ENCODE results near the gene FBXO42. TPM values are rescaled to one million over a fixed set of nuclear protein-coding genes. Genes with fewer than 3 reads are reported as not detected.
"Not testable (repeated sequence)": the region's sequence is repeated elsewhere in the genome, so short reads cannot be mapped to it uniquely, and the experiment has no call there.

Gene FBXO42
- total RNA-seq, 2 experiments from 2014 or later: 14.3 to 18.1 TPM

DNA sequence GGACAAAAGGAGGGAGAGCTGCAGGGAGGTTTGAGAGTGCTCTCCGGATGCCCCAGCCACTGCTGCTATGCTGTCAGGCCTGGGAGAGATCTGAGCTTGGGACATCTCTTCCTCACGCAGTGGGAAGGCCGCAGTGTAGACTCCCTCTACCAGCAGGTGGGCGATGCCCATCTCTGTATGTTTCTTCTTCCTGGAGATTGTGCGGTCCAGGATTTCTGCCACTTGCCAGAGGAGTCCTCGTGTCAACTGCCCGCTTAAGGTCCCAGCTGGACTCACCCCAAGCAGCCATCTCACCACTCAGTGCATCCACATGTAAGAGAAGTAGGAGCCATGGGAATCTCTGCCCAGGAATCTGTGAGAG, 126.2 kb downstream of the FBXO42 start:
- DNase-seq (no peak), ATAC-seq (no peak)
- H3K4me3 Mint-ChIP-seq: no peak overlapping the region
- H3K4me1 Mint-ChIP-seq: peaks cover 6% of the 10 kb centered on the region
- peaks cover 30% of the 10 kb centered on the region for H3K27me3 Mint-ChIP-seq
- H3K27ac Mint-ChIP-seq: no peak overlapping the region
- ChIA-PET CTCF (no interaction called here), POLR2A (interaction anchor here (0.7 kb wide), 1 partner anchor 9 kb away, joined by 3 read pairs; no protein-coding TSS in a partner anchor)
- intact Hi-C loops (cut with DNase I, micrococcal nuclease): no loop called here
- no peaks in the 10 kb centered on the region for H3K9me3 Mint-ChIP-seq (ENCODE audit: low read depth)
- H3K36me3 Mint-ChIP-seq (ENCODE audit: low read depth): peaks cover 1% of the 10 kb centered on the region

DNA sequence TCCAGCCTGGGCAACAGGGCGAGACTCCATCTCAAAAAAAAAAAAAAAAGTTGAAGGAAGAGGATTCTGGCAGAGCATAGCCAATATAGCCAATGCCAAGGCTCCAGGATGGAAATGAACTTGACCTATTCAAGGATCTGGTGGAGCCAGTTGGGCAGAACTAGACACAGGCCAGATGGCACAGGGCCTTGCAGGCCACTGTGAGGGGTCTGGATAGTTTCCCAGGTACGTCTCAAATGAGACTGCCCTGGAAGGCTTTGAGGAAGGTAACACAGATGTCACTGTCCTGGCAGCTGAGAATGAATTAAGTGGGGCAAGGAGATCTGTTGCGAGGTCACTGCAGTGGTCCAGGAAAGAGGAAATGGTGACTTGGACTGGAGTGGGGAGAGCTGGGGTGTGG, 127.8 kb downstream of the FBXO42 start:
- Mint-ChIP-seq H3K4me3 (no peak overlapping the region), H3K9me3 (ENCODE audit: low read depth) (no peaks in the 10 kb centered on the region), H3K4me1 (peaks cover 7% of the 10 kb centered on the region), H3K36me3 (ENCODE audit: low read depth) (peaks cover 1% of the 10 kb centered on the region), H3K27me3 (peaks cover 30% of the 10 kb centered on the region), H3K27ac (no peak overlapping the region)
- intact Hi-C loops (cut with DNase I, micrococcal nuclease): no loop called here
- ATAC-seq (no peak), DNase-seq (no peak)
- ChIA-PET POLR2A (no interaction called here), CTCF (no interaction called here)

DNA sequence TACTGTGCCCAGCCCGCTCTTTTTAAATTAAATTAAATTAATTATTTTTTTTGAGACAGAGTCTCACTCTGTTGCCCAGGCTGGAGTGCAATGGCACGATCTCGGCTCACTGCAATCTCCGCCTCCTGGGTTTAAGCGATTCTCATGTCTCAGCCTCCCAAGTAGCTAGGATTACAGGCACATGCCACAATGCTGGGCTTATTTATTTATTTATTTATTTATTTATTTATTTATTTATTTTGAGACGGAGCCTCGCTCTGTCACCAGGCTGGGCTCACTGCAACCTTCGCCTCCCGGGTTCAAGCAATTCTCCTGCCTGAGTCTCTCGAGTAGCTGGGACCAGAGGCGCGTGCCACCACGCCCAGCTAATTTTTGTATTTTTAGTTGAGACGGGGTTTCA, 129.6 kb downstream of the FBXO42 start:
- H3K4me3 Mint-ChIP-seq; H3K9me3 Mint-ChIP-seq (ENCODE audit: low read depth); H3K27ac Mint-ChIP-seq; H3K36me3 Mint-ChIP-seq (ENCODE audit: low read depth); DNase-seq; ATAC-seq; intact Hi-C loops (cut with DNase I, micrococcal nuclease); H3K4me1 Mint-ChIP-seq: not testable (repeated sequence)
- ChIA-PET POLR2A (interaction anchor here (0.6 to 1.0 kb wide), 2 partner anchors 16 to 75 kb away, joined by 3 read pairs; no protein-coding TSS in a partner anchor), CTCF (interaction anchor here (1.0 kb wide), 1 partner anchor 11 kb away, joined by 4 read pairs; no protein-coding TSS in a partner anchor)
- peaks cover 20% of the 10 kb centered on the region for H3K27me3 Mint-ChIP-seq

DNA sequence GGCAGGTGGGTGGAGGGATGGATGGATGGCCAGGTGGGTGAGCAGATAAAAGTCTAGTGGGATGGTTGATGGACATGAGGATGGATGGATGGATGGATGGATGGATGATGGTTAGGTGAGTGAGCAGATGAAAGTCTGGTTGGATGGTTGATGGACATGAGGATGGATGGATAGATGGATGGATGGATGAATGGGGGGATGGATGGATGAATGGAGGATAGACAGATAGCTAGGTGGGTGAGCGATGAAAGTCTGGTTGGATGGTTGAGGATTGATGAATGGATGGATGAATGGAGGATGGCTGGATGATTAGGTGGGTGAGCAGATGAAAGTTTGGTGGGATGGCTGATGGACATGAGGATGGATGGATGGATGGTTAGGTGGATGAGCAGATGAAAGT, 130.8 kb downstream of the FBXO42 start:
- ChIA-PET POLR2A (interaction anchor here (1.0 kb wide), 1 partner anchor 15 kb away, joined by 3 read pairs; no protein-coding TSS in a partner anchor), CTCF (interaction anchor here (0.6 to 1.0 kb wide), 3 partner anchors 12 to 32 kb away, joined by 3 to 4 read pairs (median 4); no protein-coding TSS in a partner anchor)
- no peak for ATAC-seq

DNA sequence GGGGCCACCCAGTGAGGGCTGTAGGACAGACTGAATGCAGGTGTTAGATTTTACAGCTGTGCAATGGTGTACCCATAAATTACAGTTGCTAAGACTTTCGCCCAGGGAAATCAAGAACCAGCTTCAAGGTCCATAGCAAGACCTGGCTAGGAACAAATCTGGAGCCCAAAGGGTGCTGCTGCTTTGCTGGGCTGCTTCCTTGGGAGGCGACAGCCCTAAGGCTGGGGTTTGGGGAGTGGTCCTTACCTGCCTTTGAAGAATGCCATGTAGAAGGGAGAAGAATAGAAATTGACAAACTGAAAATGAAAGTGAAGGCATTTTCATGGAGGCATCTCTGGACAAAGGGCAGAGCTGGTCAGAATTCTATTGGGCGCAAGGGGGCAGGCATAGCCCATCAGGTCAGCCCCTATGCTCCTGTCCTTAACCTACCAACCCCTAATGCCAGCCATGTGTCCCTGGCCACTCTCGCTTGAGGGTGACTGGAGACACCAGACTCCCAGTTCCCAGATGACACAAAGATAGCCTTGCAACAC, 132.2 kb downstream of the FBXO42 start:
- H3K27ac Mint-ChIP-seq: no peak overlapping the region
- intact Hi-C loops (cut with DNase I, micrococcal nuclease): loop anchor here in 1 of 2 experiments (5.0 kb wide), 1 partner anchor 692 kb away; no protein-coding TSS in a partner anchor
- ATAC-seq (no peak), DNase-seq (no peak)
- no peak overlapping the region for H3K4me3 Mint-ChIP-seq
- no peaks in the 10 kb centered on the region for H3K36me3 Mint-ChIP-seq (ENCODE audit: low read depth)
- peaks cover 20% of the 10 kb centered on the region for H3K4me1 Mint-ChIP-seq
- ChIA-PET CTCF (no interaction called here), POLR2A (no interaction called here)
- H3K9me3 Mint-ChIP-seq (ENCODE audit: low read depth): no peaks in the 10 kb centered on the region
- peaks cover 3% of the 10 kb centered on the region for H3K27me3 Mint-ChIP-seq

More for the DNA sequence above, 130.8 kb downstream of the FBXO42 start:
- H3K4me3 Mint-ChIP-seq: no peak overlapping the region
- no peaks in the 10 kb centered on the region for H3K9me3 Mint-ChIP-seq (ENCODE audit: low read depth)
- H3K27ac Mint-ChIP-seq: no peak overlapping the region
- H3K4me1 Mint-ChIP-seq: peaks cover 15% of the 10 kb centered on the region
- no peak for DNase-seq
- peaks cover 12% of the 10 kb centered on the region for H3K27me3 Mint-ChIP-seq
- intact Hi-C loops (cut with DNase I, micrococcal nuclease): no loop called here
- H3K36me3 Mint-ChIP-seq (ENCODE audit: low read depth): no peaks in the 10 kb centered on the region

DNA sequence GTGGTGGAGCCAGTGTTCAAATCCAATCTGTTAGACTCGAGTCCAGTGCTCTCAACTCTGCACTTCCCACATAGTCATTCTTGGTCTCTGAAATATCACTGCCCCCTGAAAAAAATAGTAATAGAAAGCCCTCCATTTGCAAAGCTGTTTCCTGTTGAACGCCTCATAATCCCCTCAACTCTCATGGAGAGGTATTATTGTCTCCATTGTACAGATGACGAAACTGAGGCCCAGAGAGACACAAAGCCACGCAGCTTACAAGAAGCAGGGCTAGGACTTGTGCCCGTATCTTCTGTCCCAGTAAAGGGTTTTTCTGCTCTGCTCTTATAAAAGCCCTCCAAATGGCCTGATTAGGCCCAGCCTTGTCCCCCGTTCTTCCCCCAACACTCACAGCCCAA, 133.6 kb downstream of the FBXO42 start:
- intact Hi-C loops (cut with DNase I, micrococcal nuclease): loop anchor here in 1 of 2 experiments (5.0 kb wide), 1 partner anchor 694 kb away; no protein-coding TSS in a partner anchor
- CTCF ChIA-PET: no interaction called here

DNA sequence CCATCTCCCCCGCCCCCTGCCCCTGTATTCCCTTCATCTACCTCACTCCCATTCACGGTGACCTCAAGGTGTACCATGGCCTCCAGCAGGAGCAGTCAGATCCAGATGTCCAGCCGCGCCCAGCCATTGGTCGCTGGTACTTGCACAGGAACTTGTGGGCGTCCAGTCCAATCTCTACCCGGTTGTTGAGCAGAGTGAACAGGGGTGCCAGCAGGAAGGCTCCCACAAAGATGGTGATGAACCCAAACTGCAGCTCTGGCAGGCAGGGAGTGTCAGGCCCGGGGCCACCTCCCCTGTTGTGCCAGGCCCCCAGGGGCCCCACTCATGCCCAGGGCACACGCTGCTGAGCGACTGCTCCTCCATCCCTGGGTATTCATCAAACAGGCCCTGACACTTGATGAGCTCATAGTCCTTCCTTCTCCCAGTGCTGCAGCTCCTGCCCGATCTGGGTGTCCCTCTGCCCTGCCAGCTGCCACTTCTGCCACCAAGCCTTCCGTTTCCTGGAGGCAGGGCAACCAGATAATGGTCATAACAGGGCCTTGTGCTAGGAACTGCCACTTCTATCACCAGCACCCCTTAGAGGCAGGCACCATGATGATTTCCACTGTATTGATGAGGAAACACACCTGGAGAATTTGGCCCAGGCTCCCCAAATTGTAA, 134.1 kb downstream of the FBXO42 start:
- peaks cover 20% of the 10 kb centered on the region for H3K4me1 Mint-ChIP-seq
- CTCF ChIA-PET: interaction anchor here (1.3 to 2.4 kb wide), 2 partner anchors 12 to 14 kb away, joined by 6 to 7 read pairs; no protein-coding TSS in a partner anchor
- ATAC-seq (no peak), DNase-seq (no peak)
- POLR2A ChIA-PET: interaction anchor here (0.6 to 2.7 kb wide), 5 partner anchors 8 to 426 kb away, joined by 3 to 14 read pairs (median 4); partner anchors contain the start of gene CPLANE2
- H3K4me3 Mint-ChIP-seq: no peak overlapping the region
- intact Hi-C loops (cut with DNase I, micrococcal nuclease): loop anchor here in 1 of 2 experiments (5.0 kb wide), 1 partner anchor 694 kb away; no protein-coding TSS in a partner anchor
- no peaks in the 10 kb centered on the region for H3K27me3 Mint-ChIP-seq
- no peak overlapping the region for H3K27ac Mint-ChIP-seq
- H3K36me3 Mint-ChIP-seq (ENCODE audit: low read depth): no peaks in the 10 kb centered on the region
- H3K9me3 Mint-ChIP-seq (ENCODE audit: low read depth): no peaks in the 10 kb centered on the region

More for the DNA sequence above, 133.6 kb downstream of the FBXO42 start:
- no peaks in the 10 kb centered on the region for H3K27me3 Mint-ChIP-seq
- H3K27ac Mint-ChIP-seq: no peak overlapping the region
- H3K4me1 Mint-ChIP-seq: peaks cover 20% of the 10 kb centered on the region
- no peak overlapping the region for H3K4me3 Mint-ChIP-seq
- DNase-seq: no peak
- POLR2A ChIA-PET: no interaction called here
- ATAC-seq: no peak
- no peaks in the 10 kb centered on the region for H3K9me3 Mint-ChIP-seq (ENCODE audit: low read depth)
- H3K36me3 Mint-ChIP-seq (ENCODE audit: low read depth): no peaks in the 10 kb centered on the region

DNA sequence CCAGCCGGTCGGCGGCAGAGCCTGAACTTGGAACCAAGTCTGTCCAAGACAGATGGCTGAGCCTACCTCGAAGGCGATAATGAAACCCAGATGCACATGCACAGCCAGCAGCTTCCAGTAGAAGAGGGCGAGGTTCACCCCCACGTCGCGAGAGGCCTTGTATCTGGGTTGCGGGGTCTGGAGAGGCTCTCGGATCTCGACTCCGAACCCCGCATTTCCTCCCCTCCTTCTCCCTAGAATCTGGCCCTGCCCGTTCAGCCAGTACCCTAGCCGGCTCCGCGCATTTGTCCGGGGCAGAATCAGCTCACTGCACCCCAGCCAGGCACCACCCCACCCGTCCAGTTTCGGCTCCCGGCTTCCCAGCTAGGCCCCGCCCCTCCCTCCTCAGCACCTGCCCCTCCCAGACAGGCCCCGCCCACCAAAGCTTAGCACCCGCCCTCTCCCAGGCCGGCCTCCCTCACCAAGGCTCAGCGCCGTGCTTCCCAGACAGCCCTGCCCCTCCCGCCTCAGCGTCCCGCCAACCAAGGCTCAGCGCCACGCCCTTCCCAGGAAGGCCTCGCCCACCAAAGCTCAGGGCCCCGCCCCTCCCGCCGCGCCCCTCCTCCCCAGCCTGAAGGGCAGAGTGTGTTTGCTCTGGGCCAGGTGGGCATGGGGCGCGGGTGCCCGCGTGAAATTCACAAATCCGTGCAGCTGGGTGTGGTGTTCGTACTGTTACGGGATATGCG, 135.1 kb downstream of the FBXO42 start:
- DNase-seq (peak; percentile 98), ATAC-seq (peak; percentile 98)
- H3K27ac Mint-ChIP-seq: peak overlapping the region; percentile 20
- intact Hi-C loops (cut with DNase I, micrococcal nuclease): loop anchor here (1.0 to 5.0 kb wide), 7 partner anchors 11 to 695 kb away; partner anchors contain the start of genes CPLANE2 (in 2 of the 2), FBXO42 (in 1 of the 2), SPEN (in 1 of the 2) and SZRD1 (in 1 of the 2)
- H3K36me3 Mint-ChIP-seq (ENCODE audit: low read depth): no peaks in the 10 kb centered on the region
- CTCF ChIA-PET: interaction anchor here (0.9 to 2.4 kb wide), 6 partner anchors 11 to 97 kb away, joined by 3 to 7 read pairs (median 4); no protein-coding TSS in a partner anchor
- no peaks in the 10 kb centered on the region for H3K27me3 Mint-ChIP-seq
- POLR2A ChIA-PET: interaction anchor here (0.6 to 2.7 kb wide), 6 partner anchors 9 to 425 kb away, joined by 3 to 14 read pairs (median 5); partner anchors contain the start of gene CPLANE2
- no peaks in the 10 kb centered on the region for H3K9me3 Mint-ChIP-seq (ENCODE audit: low read depth)
- H3K4me3 Mint-ChIP-seq: peak overlapping the region; percentile 73
- H3K4me1 Mint-ChIP-seq: peaks cover 20% of the 10 kb centered on the region

DNA sequence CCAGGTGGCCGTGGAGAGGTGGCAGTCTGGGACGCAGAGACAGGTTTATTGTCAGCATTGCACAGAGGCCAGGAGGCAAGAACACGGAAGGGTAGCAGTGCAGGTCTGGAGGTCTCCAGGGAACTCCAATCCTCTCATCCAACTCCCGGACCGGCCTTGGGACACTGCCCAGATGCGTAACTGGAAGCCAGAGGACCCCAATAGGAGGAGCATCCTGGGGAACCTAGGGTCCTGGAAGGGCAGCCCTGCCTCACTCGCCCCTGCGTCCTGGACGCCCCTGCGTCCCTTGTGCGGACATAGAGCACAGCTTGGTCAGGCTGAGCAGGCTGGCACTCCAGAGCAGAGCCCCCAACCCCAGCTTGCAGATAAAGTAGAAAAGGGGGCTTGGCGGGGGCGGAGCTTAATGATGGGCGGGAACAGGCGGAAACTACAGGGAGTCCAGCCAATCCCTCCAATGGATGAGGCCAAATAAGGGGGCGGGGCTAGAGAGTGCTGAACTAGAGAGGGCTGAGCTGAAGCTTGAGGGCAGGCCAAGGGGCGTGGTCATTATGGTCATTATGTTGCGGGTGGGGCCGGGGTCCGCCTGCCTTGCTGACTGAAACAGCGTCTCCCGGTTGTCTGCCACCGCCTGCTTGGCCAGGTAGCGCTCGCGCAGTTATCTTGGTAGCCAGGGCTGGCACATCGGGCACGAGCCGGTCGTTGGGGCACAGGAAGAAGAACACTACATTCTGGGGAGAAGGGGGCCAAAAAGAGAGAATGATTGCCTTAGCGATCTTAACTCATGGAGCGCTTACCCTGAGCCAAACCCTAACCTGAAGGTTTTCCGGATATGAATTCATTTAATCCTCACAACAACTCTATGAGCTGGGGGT, 136.2 kb downstream of the FBXO42 start:
- peaks cover 20% of the 10 kb centered on the region for H3K4me1 Mint-ChIP-seq
- DNase-seq (peak; percentile 85), ATAC-seq (peak; percentile 46)
- H3K36me3 Mint-ChIP-seq (ENCODE audit: low read depth): no peaks in the 10 kb centered on the region
- H3K27me3 Mint-ChIP-seq: no peaks in the 10 kb centered on the region
- H3K9me3 Mint-ChIP-seq (ENCODE audit: low read depth): no peaks in the 10 kb centered on the region
- H3K27ac Mint-ChIP-seq: no peak overlapping the region
- ChIA-PET POLR2A (interaction anchor here (1.4 to 2.7 kb wide), 3 partner anchors 10 to 21 kb away, joined by 6 to 14 read pairs (median 8); partner anchors contain the start of gene CPLANE2), CTCF (interaction anchor here (0.6 to 2.4 kb wide), 6 partner anchors 10 to 225 kb away, joined by 3 to 6 read pairs (median 4); no protein-coding TSS in a partner anchor)
- intact Hi-C loops (cut with DNase I, micrococcal nuclease): loop anchor here (2.0 to 5.0 kb wide), 3 partner anchors 21 to 696 kb away; partner anchors contain the start of genes CPLANE2 (in 1 of the 2) and FBXO42 (in 1 of the 2)
- peak overlapping the region; percentile 73 for H3K4me3 Mint-ChIP-seq

DNA sequence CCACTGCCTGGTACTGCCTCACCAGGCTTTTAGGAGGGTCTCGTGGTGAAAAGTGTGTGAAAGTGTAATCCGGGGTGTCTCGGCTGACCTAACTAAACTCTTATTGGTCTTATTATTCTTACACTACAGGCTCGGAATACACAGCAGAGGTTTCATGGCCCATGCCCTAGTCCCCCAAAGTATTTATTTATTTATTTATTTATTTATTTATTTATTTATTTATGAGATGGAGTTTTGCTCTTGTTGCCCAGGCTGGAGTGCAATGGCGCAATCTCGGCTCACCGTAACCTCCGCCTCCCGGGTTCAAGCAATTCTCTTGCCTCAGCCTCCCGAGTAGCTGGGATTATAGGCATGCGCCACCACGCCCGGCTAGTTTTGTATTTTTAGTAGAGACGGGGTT, 137.0 kb downstream of the FBXO42 start:
- CTCF ChIA-PET; H3K27me3 Mint-ChIP-seq; H3K4me3 Mint-ChIP-seq; ATAC-seq; H3K27ac Mint-ChIP-seq; H3K9me3 Mint-ChIP-seq (ENCODE audit: low read depth); POLR2A ChIA-PET; DNase-seq; H3K36me3 Mint-ChIP-seq (ENCODE audit: low read depth): not testable (repeated sequence)
- intact Hi-C loops (cut with DNase I, micrococcal nuclease): loop anchor here in 1 of 2 experiments (5.0 kb wide), 1 partner anchor 697 kb away; no protein-coding TSS in a partner anchor
- H3K4me1 Mint-ChIP-seq: peaks cover 20% of the 10 kb centered on the region

All from activated CD4-positive, alpha-beta T cell treated with anti-CD3 and anti-CD28 coated beads for 36 hours (primary cell).